H7 (cell line): ENCODE measurements around the gene CFAP97D2. TPM values are rescaled to one million over a fixed set of nuclear protein-coding genes. Genes with fewer than 3 reads are reported as not detected.
"Not testable (repeated sequence)": the region's sequence is repeated elsewhere in the genome, so short reads cannot be mapped to it uniquely, and the experiment has no call there.

ENCODE experiments used
- DNase-seq: peaks from one replicate; pipeline ENCODE4 v3.0.0; 2012
- H3K27me3 ChIP-seq: 2 replicates; pipeline ENCODE4 v1.6.0; 2011; ENCODE audit warnings: mild to moderate bottlenecking, low read length; ENCODE audit not compliant: control insufficient read depth, insufficient read depth
- H3K36me3 ChIP-seq: replicated peaks from 2 replicates; pipeline ENCODE4 v1.5.1; 2011; ENCODE audit warnings: low read length; ENCODE audit not compliant: control insufficient read depth, insufficient read depth
- H3K4me3 ChIP-seq: 2 replicates; pipeline ENCODE4 v1.5.1; 2011; ENCODE audit warnings: low read depth, mild to moderate bottlenecking, control low read depth, low read length, moderate library complexity; ENCODE audit not compliant: insufficient read depth
- total RNA-seq: library from RNA; depleted of rRNA; stranded (reverse); fragments of >200 nt; shearing (Covaris generic); gene quantifications from 2 replicates; pipeline ENCODE4 v1.2.3, GENCODE V29; 2014; rRNA removed

CFAP97D2 gene
- total RNA-seq, 1 experiment from 2014 or later = not detected

- H3K27me3 ChIP-seq, H3K4me3 ChIP-seq, DNase-seq: not testable (repeated sequence)
- peaks cover 63% of the 10 kb centered on the region for H3K36me3 ChIP-seq
Measured at GRCh38 chr13:114264313-114264712, 85.3 kb downstream of the CFAP97D2 start.

DNA sequence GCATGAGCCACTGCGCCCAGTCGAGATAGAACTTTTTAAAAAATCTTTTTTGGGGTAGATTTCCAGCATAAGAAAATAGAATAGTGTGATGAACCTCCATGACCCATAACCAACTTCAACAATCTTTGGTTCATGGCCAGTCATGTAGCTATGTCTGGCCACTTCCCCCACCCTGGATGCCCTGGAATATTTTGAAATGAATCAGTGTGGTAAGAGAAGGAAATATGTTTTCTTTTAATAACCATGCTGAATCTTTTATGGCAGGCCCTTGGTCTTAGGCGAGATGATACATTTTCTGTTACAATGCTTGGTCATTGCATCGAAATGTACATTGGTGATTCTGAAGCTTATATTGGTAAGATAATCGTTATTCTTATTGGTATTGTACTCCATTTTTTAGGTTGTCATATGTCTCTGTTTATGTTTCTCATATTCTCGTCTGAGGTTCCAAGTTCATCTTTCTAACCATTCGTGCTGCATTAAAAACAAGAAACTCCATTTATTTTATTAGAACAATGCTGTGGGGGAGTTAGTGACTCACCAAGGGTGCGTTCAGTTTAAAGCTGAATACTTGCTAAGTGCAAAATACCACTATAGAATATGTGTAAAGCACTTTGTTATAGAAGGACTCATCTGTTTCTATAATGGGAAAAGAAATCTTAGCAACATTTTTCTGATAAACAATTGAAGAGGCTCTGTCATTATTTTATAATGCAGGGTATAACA lies 86.0 kb downstream of the CFAP97D2 start:
- H3K36me3 ChIP-seq = peaks cover 59% of the 10 kb centered on the region
- DNase-seq = no peak
- H3K4me3 ChIP-seq = no peak overlapping the region
- H3K27me3 ChIP-seq = no peaks in the 10 kb centered on the region

DNA sequence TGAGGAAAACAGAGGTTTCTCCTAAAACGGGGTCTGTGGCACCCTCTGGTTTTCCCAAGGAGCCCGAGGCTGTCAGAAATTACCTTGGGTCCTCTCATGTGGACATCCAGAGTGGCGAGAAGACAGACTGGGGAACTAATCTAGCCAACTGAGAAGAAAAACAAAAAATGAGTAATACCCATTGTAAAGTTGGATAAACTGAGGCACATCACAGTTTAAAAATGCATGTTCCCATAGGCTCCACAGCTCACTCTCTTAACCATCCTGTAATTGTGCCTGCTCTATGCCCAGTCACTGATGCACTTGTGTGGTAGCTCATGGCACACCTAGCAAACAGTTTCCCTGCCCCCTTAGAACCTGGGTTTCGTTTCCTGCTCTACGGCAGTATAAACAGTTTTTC lies 87.2 kb downstream of the CFAP97D2 start:
- Histone ChIP-seq H3K36me3 (peaks cover 51% of the 10 kb centered on the region), H3K27me3 (no peaks in the 10 kb centered on the region), H3K4me3 (no peak overlapping the region)
- no peak for DNase-seq

DNA sequence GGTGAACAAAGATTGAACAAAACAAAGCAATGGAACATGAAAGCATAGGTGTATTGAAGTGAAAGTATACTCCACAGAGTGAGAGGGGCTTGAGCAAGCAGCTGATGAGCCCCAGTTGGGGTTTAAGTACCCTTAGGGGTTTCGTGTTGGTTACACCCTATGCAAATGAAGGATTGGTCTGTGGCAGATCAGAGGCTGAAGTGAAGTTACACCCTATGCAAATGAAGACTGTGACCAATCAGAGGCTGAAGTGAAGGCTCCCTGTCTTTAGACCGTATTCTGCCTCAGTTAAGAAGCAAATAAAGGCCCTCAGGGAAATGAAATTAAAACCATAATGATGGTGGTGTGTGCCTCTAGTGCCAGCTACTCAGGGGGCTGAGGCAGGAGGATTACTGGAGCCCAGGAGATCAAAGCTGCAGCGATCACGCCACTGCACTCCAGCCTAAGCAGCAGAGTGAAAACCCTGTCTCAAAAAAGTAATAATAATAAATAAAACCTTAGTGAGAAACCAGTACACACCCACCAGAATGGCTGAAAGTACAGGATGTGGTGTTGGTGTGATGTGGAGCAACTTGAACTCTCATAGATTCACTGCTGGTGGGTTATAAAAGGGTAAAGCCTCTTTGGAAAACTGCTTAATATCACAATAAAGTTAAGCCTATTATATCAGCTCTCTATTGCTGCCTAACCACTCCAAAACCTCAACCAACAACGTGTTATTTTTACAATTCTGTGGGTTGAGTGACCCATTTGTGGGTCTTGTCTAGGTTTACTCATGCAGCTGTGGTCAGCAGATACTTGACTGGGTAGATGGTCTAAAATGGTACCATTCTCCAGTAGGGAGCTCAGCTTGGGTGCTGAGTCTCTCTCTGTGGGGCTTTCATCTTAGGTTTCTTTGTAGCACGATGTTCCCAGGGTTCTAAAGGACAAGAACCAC lies 89.6 kb downstream of the CFAP97D2 start:
- Histone ChIP-seq H3K4me3 (no peak overlapping the region), H3K36me3 (peaks cover 46% of the 10 kb centered on the region), H3K27me3 (no peaks in the 10 kb centered on the region)
- no peak for DNase-seq

- DNase-seq = no peak
- Histone ChIP-seq H3K4me3 (no peak overlapping the region), H3K36me3 (peaks cover 43% of the 10 kb centered on the region), H3K27me3 (no peaks in the 10 kb centered on the region)
Measured at GRCh38 chr13:114269281-114269770, 90.3 kb downstream of the CFAP97D2 start.

Other genes with a start within 250 kb of the CFAP97D2 start
- not detected in 2 replicates for gene C13orf46, start 205.2 kb upstream of the CFAP97D2 start, total RNA-seq
- gene RASA3, start 46.6 kb upstream of the CFAP97D2 start, total RNA-seq = 15.3 and 16.5 TPM in 2 replicates
- gene CDC16, start 55.6 kb downstream of the CFAP97D2 start, total RNA-seq = 25.0 and 31.1 TPM in 2 replicates
- 25.0 and 47.7 TPM in 2 replicates for gene UPF3A, start 102.3 kb downstream of the CFAP97D2 start, total RNA-seq
- gene CHAMP1, start 135.2 kb downstream of the CFAP97D2 start, total RNA-seq = 14.3 and 17.2 TPM in 2 replicates